ENCODE data around the gene C10orf62. TPM values are rescaled to one million over a fixed set of nuclear protein-coding genes. Genes with fewer than 3 reads are reported as not detected.

The C10orf62 gene
- total RNA-seq, 1 donor from 2014 or later, result not detected

GRCh38 chr10:97580421-97581367 is 8.8 kb upstream of the C10orf62 start:
- Histone ChIP-seq H3K4me3 (ENCODE audit: low read depth, low read length) (no peak overlapping the region), H3K36me3 (ENCODE audit: control insufficient read depth, insufficient read depth, low read length) (no peaks in the 10 kb centered on the region), H3K27me3 (ENCODE audit: control insufficient read depth, insufficient read depth, low read length) (no peaks in the 10 kb centered on the region)
- TF ChIP-seq, protein P1, sequence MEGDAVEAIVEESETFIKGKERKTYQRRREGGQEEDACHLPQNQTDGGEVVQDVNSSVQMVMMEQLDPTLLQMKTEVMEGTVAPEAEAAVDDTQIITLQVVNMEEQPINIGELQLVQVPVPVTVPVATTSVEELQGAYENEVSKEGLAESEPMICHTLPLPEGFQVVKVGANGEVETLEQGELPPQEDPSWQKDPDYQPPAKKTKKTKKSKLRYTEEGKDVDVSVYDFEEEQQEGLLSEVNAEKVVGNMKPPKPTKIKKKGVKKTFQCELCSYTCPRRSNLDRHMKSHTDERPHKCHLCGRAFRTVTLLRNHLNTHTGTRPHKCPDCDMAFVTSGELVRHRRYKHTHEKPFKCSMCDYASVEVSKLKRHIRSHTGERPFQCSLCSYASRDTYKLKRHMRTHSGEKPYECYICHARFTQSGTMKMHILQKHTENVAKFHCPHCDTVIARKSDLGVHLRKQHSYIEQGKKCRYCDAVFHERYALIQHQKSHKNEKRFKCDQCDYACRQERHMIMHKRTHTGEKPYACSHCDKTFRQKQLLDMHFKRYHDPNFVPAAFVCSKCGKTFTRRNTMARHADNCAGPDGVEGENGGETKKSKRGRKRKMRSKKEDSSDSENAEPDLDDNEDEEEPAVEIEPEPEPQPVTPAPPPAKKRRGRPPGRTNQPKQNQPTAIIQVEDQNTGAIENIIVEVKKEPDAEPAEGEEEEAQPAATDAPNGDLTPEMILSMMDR (IDR thresholded peaks at IDR 0.05; ENCODE audit: insufficient read depth, low read length, poor library complexity, severe bottlenecking), result no peak
- DNase-seq (ENCODE audit: low read depth), result no peak

DNA sequence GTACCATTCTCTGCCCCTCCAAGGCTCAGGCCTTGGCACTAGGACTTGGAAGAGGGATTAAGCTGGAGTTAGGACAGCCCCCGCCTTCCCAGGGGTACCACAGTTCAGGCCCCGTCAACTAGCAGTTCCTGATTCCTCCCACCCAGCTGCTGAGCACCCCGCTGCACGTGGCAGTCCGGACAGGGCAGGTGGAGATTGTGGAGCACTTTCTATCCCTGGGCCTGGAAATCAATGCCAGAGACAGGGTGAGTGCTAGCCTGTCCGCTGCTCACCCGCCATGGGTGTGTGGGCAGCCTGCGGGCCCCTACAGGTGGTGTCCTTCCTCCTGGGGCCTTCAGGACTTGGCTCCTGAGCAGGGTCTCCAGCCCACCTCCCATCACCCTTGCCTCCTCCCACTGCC is 7.4 kb upstream of the C10orf62 start:
- Histone ChIP-seq H3K36me3 (ENCODE audit: control insufficient read depth, insufficient read depth, low read length) (no peaks in the 10 kb centered on the region), H3K4me3 (ENCODE audit: low read depth, low read length) (no peak overlapping the region), H3K27me3 (ENCODE audit: control insufficient read depth, insufficient read depth, low read length) (no peaks in the 10 kb centered on the region)
- TF ChIP-seq, protein P1 (IDR thresholded peaks at IDR 0.05; ENCODE audit: insufficient read depth, low read length, poor library complexity, severe bottlenecking), result no peak
- DNase-seq (ENCODE audit: low read depth), result no peak

- DNase-seq (ENCODE audit: low read depth), result no peak
- no peaks in the 10 kb centered on the region for H3K27me3 ChIP-seq (ENCODE audit: control insufficient read depth, insufficient read depth, low read length)
- TF ChIP-seq, protein P1 (IDR thresholded peaks at IDR 0.05; ENCODE audit: insufficient read depth, low read length, poor library complexity, severe bottlenecking), result no peak
- no peaks in the 10 kb centered on the region for H3K36me3 ChIP-seq (ENCODE audit: control insufficient read depth, insufficient read depth, low read length)
- no peak overlapping the region for H3K4me3 ChIP-seq (ENCODE audit: low read depth, low read length)
Observed at GRCh38 chr10:97583476-97583875, 6.0 kb upstream of the C10orf62 start.

DNA sequence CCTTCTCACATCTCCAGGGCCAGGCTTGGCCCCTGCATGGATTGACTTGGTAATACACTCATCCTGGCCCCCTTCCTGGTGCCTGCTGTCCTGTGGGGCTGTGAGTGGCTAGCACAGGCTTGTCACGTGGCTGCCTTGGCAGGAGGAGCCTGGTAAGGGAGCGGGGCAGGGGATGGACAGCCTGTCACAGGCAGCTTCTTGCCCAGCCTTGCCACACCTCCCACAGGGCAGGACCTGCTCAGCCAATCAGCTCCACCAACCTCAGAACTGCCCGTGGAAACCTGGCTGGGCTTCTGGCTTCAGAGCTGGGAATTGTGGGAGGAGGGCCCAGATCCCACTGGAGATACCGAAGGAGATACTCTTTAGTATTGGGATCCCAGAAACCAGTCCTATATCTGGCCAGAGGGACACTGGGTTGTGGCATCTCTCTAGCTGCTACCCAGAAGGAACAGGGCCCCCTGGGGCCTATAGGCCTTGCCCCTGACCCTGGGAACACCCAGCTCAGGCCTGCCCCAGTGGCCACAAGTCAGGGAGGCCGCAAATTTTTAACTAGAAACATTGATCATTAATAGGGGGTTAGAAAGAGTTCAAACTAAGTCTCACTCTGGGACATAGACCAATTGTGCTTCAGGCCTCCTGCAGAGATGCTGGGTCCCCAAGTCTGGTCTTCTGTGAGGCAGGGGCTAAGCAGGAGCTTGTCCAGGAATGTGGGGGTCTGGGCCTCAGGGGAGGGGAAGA is 5.3 kb upstream of the C10orf62 start, which contains the start of gene HOGA1:
HOGA1 (plus strand) TSS at position 330 of the 738 bp plus-strand sequence; CDS start at position 645, 315 bp downstream.
- DNase-seq (ENCODE audit: low read depth), result peak; percentile 89
- Histone ChIP-seq H3K4me3 (ENCODE audit: low read depth, low read length) (peak within 1 kb of the TSS; percentile 1), H3K36me3 (ENCODE audit: control insufficient read depth, insufficient read depth, low read length) (no peaks in the 10 kb centered on the region), H3K27me3 (ENCODE audit: control insufficient read depth, insufficient read depth, low read length) (no peaks in the 10 kb centered on the region)
- TF ChIP-seq, protein P1 (IDR thresholded peaks at IDR 0.05; ENCODE audit: insufficient read depth, low read length, poor library complexity, severe bottlenecking), result no peak

- H3K4me3 ChIP-seq (ENCODE audit: low read depth, low read length), result peak overlapping the region; percentile 1
- H3K27me3 ChIP-seq (ENCODE audit: control insufficient read depth, insufficient read depth, low read length), result no peaks in the 10 kb centered on the region
- no peaks in the 10 kb centered on the region for H3K36me3 ChIP-seq (ENCODE audit: control insufficient read depth, insufficient read depth, low read length)
- TF ChIP-seq, protein P1 (IDR thresholded peaks at IDR 0.05; ENCODE audit: insufficient read depth, low read length, poor library complexity, severe bottlenecking), result no peak
- DNase-seq (ENCODE audit: low read depth), result no peak
Observed at GRCh38 chr10:97584798-97585438, 4.6 kb upstream of the C10orf62 start.
